ENCODE data around the gene MAPK8IP1. TPM values are rescaled to one million over a fixed set of nuclear protein-coding genes. Genes with fewer than 3 reads are reported as not detected.

MAPK8IP1 gene
- total and polyA plus RNA-seq, 2 donors (not counting 3 experiments of a cell fraction or from before 2014, with no cell fraction given), result 4.1 to 4.8 TPM

- POLR2A ChIA-PET, result no interaction called here
Measured at GRCh38 chr11:45925550-45925949, 40.1 kb downstream of the MAPK8IP1 start.

More at GRCh38 chr11:45925550-45925949, 40.1 kb downstream of the MAPK8IP1 start:
- no peaks in the 10 kb centered on the region for H3K36me3 ChIP-seq (ENCODE audit: control insufficient read depth in 2 of 2, extremely low read depth in 1 of 2, insufficient read depth in 2 of 2, low read length in 2 of 2)
- no peak overlapping the region for H3K4me3 ChIP-seq (replicated peaks in 1 of 3; ENCODE audit: insufficient read depth in 1 of 3, low read depth in 1 of 3, low read length in 3 of 3)
- dilution Hi-C loops (cut with MboI; ENCODE audit: extremely low pct_ligation_motif_present, low sequenced_read_pairs), result no loop called here
- BruUV-seq (replicated peaks), result no TSS peak
- no peaks in the 10 kb centered on the region for H3K9me3 ChIP-seq (replicated peaks; ENCODE audit: control insufficient read depth, insufficient read depth, low read length)
- FAIRE-seq (no peak), DNase-seq (ENCODE audit: low read depth, low spot score) (no peak)
- no peak overlapping the region for H3K4me2 ChIP-seq (ENCODE audit: insufficient read depth, low read length)
- CTCF ChIA-PET, result interaction anchor here (2.6 kb wide), 1 partner anchor 40 kb away, joined by 8 read pairs; no protein-coding TSS in a partner anchor
- no peak overlapping the region for H3K9ac ChIP-seq (replicated peaks; ENCODE audit: extremely low read depth, insufficient read depth, low read length)
- intact Hi-C loops (cut with micrococcal nuclease), result no loop called here
- no peaks in the 10 kb centered on the region for H4K20me1 ChIP-seq (replicated peaks; ENCODE audit: control insufficient read depth, extremely low read depth, insufficient read depth, low read length)
- H3K4me1 ChIP-seq (ENCODE audit: control insufficient read depth, extremely low read depth, insufficient read depth, low read length), result no peaks in the 10 kb centered on the region
- H3K27ac ChIP-seq (ENCODE audit: insufficient read depth, low read depth, low read length), result no peak overlapping the region
- no peak overlapping the region for H2AFZ ChIP-seq (ENCODE audit: low read depth, low read length)
- H3K9me1 ChIP-seq (replicated peaks; ENCODE audit: control insufficient read depth, extremely low read depth, insufficient read depth, low read length), result no peaks in the 10 kb centered on the region
- H3K27me3 ChIP-seq (ENCODE audit: control insufficient read depth in 2 of 2, insufficient read depth in 2 of 2, low read length in 2 of 2), result peaks cover 13 to 30% of the 10 kb centered on the region in 2 experiments
- no peaks in the 10 kb centered on the region for H3K79me2 ChIP-seq (ENCODE audit: control insufficient read depth, insufficient read depth, low read length)
- TF ChIP-seq MAX (IDR thresholded peaks at IDR 0.05; ENCODE audit: insufficient read depth, insufficient read length) (no peak), GATA2 (IDR thresholded peaks at IDR 0.05; ENCODE audit: insufficient read depth, insufficient read length, low read depth, low read length) (no peak), POLR2AphosphoS5 (IDR thresholded peaks at IDR 0.05; ENCODE audit: insufficient read depth, low read depth, low read length) (no peak), CTCF (IDR thresholded peaks at IDR 0.05; ENCODE audit: extremely low read depth in 1 of 2, insufficient read depth in 1 of 2, low read depth in 1 of 2, low read length in 2 of 2) (no peak), JUN (IDR thresholded peaks at IDR 0.05; ENCODE audit: borderline replicate concordance, insufficient read depth, insufficient read length, low read depth) (no peak), MYC (IDR thresholded peaks at IDR 0.05; ENCODE audit: low read depth, low read length) (no peak), POLR2A (IDR thresholded peaks at IDR 0.05; ENCODE audit: low read depth, low read length) (no peak), FOS (IDR thresholded peaks at IDR 0.05; ENCODE audit: borderline replicate concordance, insufficient read depth, low read length) (no peak), EZH2 (IDR thresholded peaks at IDR 0.05; ENCODE audit: borderline replicate concordance, low read depth, low read length, severe bottlenecking) (no peak)
